Stomach (tissue), 4 donors: Measurements from ENCODE around the gene GPS2.

Experiments
- CTCF ChIP-seq, 7 experiments: fragments of 450-650 bp in 4 of 7; fragments of 200-600 bp in 3 of 7; sonication (generic) in 3 of 7; IDR thresholded peaks; one replicate each; pipeline ENCODE4 v1.5.1; 2016 to 2019; ENCODE audit warnings: antibody characterized with exemption in 7 of 7, control low read depth in 2 of 7, mild to moderate bottlenecking in 1 of 7
- EP300 ChIP-seq: sonication (generic); formaldehyde crosslinking; IDR thresholded peaks from one replicate; pipeline ENCODE4 v1.6.1; 2017; ENCODE audit warnings: antibody characterized with exemption
- POLR2A ChIP-seq, 4 donors: fragments of 450-650 bp; IDR thresholded peaks; one replicate each; pipeline ENCODE4 v1.6.1; 2016; ENCODE audit warnings: antibody characterized with exemption in 4 of 4, control low read depth in 2 of 4, mild to moderate bottlenecking in 1 of 4, moderate library complexity in 1 of 4
- POLR2AphosphoS5 ChIP-seq, 3 donors: sonication (generic); formaldehyde crosslinking; IDR thresholded peaks; one replicate each; pipeline ENCODE4 v1.6.1; 2016; ENCODE audit warnings: antibody characterized with exemption in 3 of 3

- TF ChIP-seq CTCF (IDR thresholded peaks at IDR 0.05) = no peak
- no peak for TF ChIP-seq POLR2AphosphoS5 (IDR thresholded peaks at IDR 0.05)
- TF ChIP-seq POLR2A (IDR thresholded peaks at IDR 0.05) = no peak
- no peak for TF ChIP-seq EP300
These were observed 42.2 kb upstream of the GPS2 start for GRCh38 chr17:7357381-7357780.
